GM10248 (cell line): ENCODE measurements around the gene ITM2C.

Experiments
- CTCF ChIA-PET: fragments of 300-600 bp; sonication (Branson Sonifier 250); formaldehyde crosslinking; extraction: SDS; loops from one replicate; lab custom pipeline; 2021; ENCODE audit warnings: antibody characterized with exemption; lab: Yijun Ruan, JAX
- POLR2A ChIA-PET: fragments of 350-650 bp; sonication (Branson Sonifier 250); formaldehyde crosslinking; extraction: SDS; loops from one replicate; lab custom pipeline; 2020; ENCODE audit warnings: antibody characterized with exemption; lab: Yijun Ruan, JAX
- DNase-seq: peaks from one replicate; pipeline ENCODE4 v3.0.0; 2012; ENCODE audit errors: extremely low spot score
- CTCF ChIP-seq: IDR thresholded peaks from 2 replicates; pipeline ENCODE4 v1.5.1; 2012; ENCODE audit warnings: mild to moderate bottlenecking, low read depth; ENCODE audit errors: extremely low read depth, missing control alignments, control extremely low read depth

The ITM2C gene

GRCh38 chr2:230898713-230899091 is 34.0 kb downstream of the ITM2C start:
- POLR2A ChIA-PET = no interaction called here
- TF ChIP-seq CTCF = no peak
- CTCF ChIA-PET = interaction anchor here (0.9 to 13.8 kb wide), 8 partner anchors 11 to 154 kb away, joined by 3 to 256 read pairs (median 8); no protein-coding TSS in a partner anchor
- DNase-seq = no peak

- ChIA-PET CTCF (interaction anchor here (0.7 to 13.8 kb wide), 6 partner anchors 11 to 158 kb away, joined by 3 to 256 read pairs (median 8); no protein-coding TSS in a partner anchor), POLR2A (no interaction called here)
- TF ChIP-seq CTCF = no peak
- no peak for DNase-seq
These were observed 34.5 kb downstream of the ITM2C start for GRCh38 chr2:230899287-230899686.

GRCh38 chr2:230899786-230900185 is 35.0 kb downstream of the ITM2C start:
- POLR2A ChIA-PET = no interaction called here
- TF ChIP-seq CTCF = no peak
- CTCF ChIA-PET = interaction anchor here (0.7 to 13.8 kb wide), 8 partner anchors 7 to 157 kb away, joined by 3 to 256 read pairs (median 13); no protein-coding TSS in a partner anchor
- no peak for DNase-seq

GRCh38 chr2:230900336-230900995 is 35.7 kb downstream of the ITM2C start:
- ChIA-PET POLR2A (no interaction called here), CTCF (interaction anchor here (0.8 to 13.8 kb wide), 10 partner anchors 8 to 153 kb away, joined by 3 to 256 read pairs (median 5); no protein-coding TSS in a partner anchor)
- no peak for TF ChIP-seq CTCF
- DNase-seq = no peak

- ChIA-PET POLR2A (no interaction called here), CTCF (interaction anchor here (0.8 to 13.8 kb wide), 12 partner anchors 9 to 152 kb away, joined by 3 to 256 read pairs (median 4); no protein-coding TSS in a partner anchor)
- no peak for DNase-seq
- no peak for TF ChIP-seq CTCF
These were observed 36.3 kb downstream of the ITM2C start for GRCh38 chr2:230901006-230901405.

GRCh38 chr2:230902180-230902899 is 37.6 kb downstream of the ITM2C start:
- ChIA-PET POLR2A (interaction anchor here (0.9 kb wide), 2 partner anchors 9 to 82 kb away, joined by 4 read pairs; no protein-coding TSS in a partner anchor), CTCF (interaction anchor here (0.6 to 13.8 kb wide), 39 partner anchors 10 to 314 kb away, joined by 3 to 256 read pairs (median 4); partner anchors contain the start of gene PSMD1)
- peak; percentile 97 for TF ChIP-seq CTCF
- DNase-seq = peak; percentile 77
